ENCODE measurements around the gene PLEKHM3.

- TF ChIP-seq CTCF (optimal IDR thresholded peaks at IDR 0.05 in 1 of 3, IDR thresholded peaks at IDR 0.05 in 1 of 3, conservative IDR thresholded peaks at IDR 0.05 in 1 of 3; ENCODE audit: extremely low read depth in 1 of 3, insufficient read depth in 2 of 3, low read length in 3 of 3) (no peak), EZH2 (IDR thresholded peaks at IDR 0.05; ENCODE audit: low read length) (no peak)
These were observed 158.3 kb downstream of the PLEKHM3 start for GRCh38 chr2:207867056-207867455.

Measured in keratinocyte (primary cell).